KOPT-K1 (cell line): ENCODE measurements around the gene MIER3.

Experiments used
- H3K27ac ChIP-seq: fragments of 200-600 bp; sonication (generic); 2 replicates; pipeline ENCODE4 v1.5.1; 2016; ENCODE audit warnings: antibody characterized with exemption, mild to moderate bottlenecking, low read depth, low read length; ENCODE audit not compliant: poor library complexity, severe bottlenecking
- H3K36me3 ChIP-seq: fragments of 200-600 bp; sonication (generic); 2 replicates; pipeline ENCODE4 v1.5.1; 2017; ENCODE audit warnings: antibody characterized with exemption, mild to moderate bottlenecking, low read length, moderate library complexity; ENCODE audit not compliant: insufficient read depth
- H3K9me3 ChIP-seq: fragments of 200-600 bp; sonication (generic); 2 replicates; pipeline ENCODE4 v1.5.1; 2017; ENCODE audit warnings: antibody characterized with exemption, low read length, mild to moderate bottlenecking; ENCODE audit not compliant: insufficient read depth, poor library complexity, severe bottlenecking

The MIER3 gene

DNA sequence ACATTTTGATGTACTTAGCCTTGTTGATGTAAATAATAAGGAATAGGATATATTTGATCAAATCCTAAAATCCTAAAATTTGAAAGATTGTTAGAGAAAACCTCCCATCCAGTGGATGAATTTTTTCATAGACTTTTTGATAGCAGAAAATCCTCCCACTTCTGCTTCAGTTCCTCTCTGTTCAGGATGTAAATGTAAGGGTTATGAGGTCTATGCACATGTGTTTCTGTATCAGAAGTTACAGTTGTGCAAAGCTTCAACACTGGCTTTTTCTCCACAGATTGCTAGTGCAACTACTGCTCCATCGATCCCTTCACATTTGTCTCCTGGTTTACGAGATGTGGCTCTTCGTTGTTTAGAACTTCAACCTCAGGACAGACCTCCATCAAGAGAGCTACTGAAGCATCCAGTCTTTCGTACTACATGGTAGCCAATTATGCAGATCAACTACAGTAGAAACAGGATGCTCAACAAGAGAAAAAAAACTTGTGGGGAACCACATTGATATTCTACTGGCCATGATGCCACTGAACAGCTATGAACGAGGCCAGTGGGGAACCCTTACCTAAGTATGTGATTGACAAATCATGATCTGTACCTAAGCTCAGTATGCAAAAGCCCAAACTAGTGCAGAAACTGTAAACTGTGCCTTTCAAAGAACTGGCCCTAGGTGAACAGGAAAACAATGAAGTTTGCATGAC lies 58.5 kb downstream of the MIER3 start:
- Histone ChIP-seq H3K36me3 (no peaks in the 10 kb centered on the region), H3K9me3 (no peaks in the 10 kb centered on the region), H3K27ac (no peak overlapping the region)

DNA sequence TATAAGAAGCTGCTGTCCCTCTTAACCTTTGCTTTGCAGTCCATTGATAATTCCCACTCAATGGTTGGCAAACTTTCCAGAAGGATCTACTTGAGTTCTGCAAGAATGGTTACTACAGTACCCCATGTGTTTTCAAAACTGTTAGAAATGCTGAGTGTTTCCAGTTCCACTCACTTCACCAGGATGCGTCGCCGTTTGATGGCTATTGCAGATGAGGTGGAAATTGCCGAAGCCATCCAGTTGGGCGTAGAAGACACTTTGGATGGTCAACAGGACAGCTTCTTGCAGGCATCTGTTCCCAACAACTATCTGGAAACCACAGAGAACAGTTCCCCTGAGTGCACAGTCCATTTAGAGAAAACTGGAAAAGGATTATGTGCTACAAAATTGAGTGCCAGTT lies 70.4 kb downstream of the MIER3 start:
- H3K27ac ChIP-seq = no peak overlapping the region
- peaks cover 22% of the 10 kb centered on the region for H3K36me3 ChIP-seq
- no peaks in the 10 kb centered on the region for H3K9me3 ChIP-seq

DNA sequence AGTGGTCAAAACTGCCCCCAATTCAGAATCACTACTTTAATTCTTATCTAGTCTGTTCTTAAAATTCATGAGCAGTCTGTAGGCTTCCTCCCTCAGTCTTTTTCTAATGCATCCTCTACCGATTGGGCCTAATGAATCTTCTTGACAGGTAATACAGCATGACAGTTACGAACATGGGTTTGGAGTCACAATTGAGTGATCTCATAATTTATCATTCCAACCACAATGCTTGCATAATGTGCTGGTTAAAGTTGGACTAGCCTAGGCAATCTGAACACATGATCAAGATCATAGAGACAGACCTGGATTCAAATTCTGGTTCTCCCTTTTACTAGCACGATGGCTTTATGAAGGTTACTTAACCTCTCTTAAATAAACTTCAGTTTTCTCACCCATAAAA lies 75.6 kb downstream of the MIER3 start:
- Histone ChIP-seq H3K9me3 (no peaks in the 10 kb centered on the region), H3K27ac (no peak overlapping the region), H3K36me3 (peaks cover 7% of the 10 kb centered on the region)

DNA sequence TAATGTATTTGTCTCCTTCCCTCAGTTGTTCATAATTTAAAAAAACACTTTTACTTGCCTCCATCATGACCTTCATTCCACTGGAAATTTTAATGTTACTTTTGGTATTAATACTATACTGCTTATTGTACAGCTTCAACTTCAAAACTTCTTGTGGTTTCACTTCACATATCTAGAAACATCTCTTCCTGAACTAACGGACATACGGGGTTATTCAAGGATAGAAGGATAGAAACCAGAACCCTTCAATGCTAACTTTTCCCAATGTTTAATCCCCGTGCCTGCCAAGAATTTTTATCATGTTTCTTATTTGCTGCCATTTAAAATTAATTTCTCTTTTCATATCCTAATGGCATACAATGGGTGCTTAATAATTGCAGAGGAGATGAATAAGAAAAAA lies 78.9 kb downstream of the MIER3 start:
- no peaks in the 10 kb centered on the region; the same call in 1 of the 2 replicates for H3K36me3 ChIP-seq
- H3K27ac ChIP-seq = no peak overlapping the region
- H3K9me3 ChIP-seq = no peaks in the 10 kb centered on the region

DNA sequence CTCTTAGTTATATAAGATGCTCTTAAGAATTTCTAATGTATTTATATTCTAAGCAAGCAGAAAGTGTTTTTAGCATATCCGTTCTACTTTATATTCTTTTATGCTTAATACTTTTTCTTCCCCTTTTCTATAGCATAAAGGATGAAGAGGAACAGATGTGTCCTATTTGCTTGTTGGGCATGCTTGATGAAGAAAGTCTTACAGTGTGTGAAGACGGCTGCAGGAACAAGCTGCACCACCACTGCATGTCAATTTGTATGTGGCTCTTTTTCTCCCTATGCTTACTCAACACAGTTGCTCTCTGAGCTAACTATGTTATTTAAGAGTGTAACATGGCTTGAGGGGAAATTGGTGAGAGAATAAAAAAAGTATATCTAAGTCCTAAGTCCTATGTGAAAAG lies 80.1 kb downstream of the MIER3 start:
- H3K27ac ChIP-seq = no peak overlapping the region
- no peaks in the 10 kb centered on the region; the same call in 1 of the 2 replicates for H3K36me3 ChIP-seq
- no peaks in the 10 kb centered on the region for H3K9me3 ChIP-seq
